ENCODE results near the gene PIGU.

Gene PIGU

GRCh38 chr20:34579979-34580940 is 96.6 kb downstream of the PIGU start:
- no peak for DNase-seq (ENCODE audit: low read depth in 3 of 3, low spot score in 1 of 3)

- no peak for DNase-seq (ENCODE audit: low read depth in 3 of 3, low spot score in 1 of 3)
Observed at GRCh38 chr20:34579191-34579978, 97.5 kb downstream of the PIGU start.

- DNase-seq (ENCODE audit: low read depth in 3 of 3, low spot score in 1 of 3) = no peak
Observed at GRCh38 chr20:34578521-34578920, 98.4 kb downstream of the PIGU start.

- DNase-seq (ENCODE audit: low read depth in 3 of 3, low spot score in 1 of 3) = no peak
Observed at GRCh38 chr20:34578025-34578424, 98.9 kb downstream of the PIGU start.

- DNase-seq (ENCODE audit: low read depth in 3 of 3, low spot score in 1 of 3) = no peak
Observed at GRCh38 chr20:34577061-34577460, 99.8 kb downstream of the PIGU start.

GRCh38 chr20:34575756-34576155 is 101.1 kb downstream of the PIGU start:
- no peak for DNase-seq (ENCODE audit: low read depth in 3 of 3, low spot score in 1 of 3)

- DNase-seq (ENCODE audit: low read depth in 3 of 3, low spot score in 1 of 3) = no peak
Observed at GRCh38 chr20:34575271-34575670, 101.6 kb downstream of the PIGU start.

GRCh38 chr20:34574861-34575260 is 102.0 kb downstream of the PIGU start:
- no peak for DNase-seq (ENCODE audit: low read depth in 3 of 3, low spot score in 1 of 3)

- DNase-seq (ENCODE audit: low read depth in 3 of 3, low spot score in 1 of 3) = no peak
Observed at GRCh38 chr20:34574426-34574825, 102.5 kb downstream of the PIGU start.

- DNase-seq (ENCODE audit: low read depth in 3 of 3, low spot score in 1 of 3) = no peak
Observed at GRCh38 chr20:34573541-34574300, 103.2 kb downstream of the PIGU start.

GRCh38 chr20:34571753-34572152 is 105.1 kb downstream of the PIGU start:
- no peak for DNase-seq (ENCODE audit: low read depth in 3 of 3, low spot score in 1 of 3)

- no peak for DNase-seq (ENCODE audit: low read depth in 3 of 3, low spot score in 1 of 3)
Observed at GRCh38 chr20:34570859-34571306, 106.0 kb downstream of the PIGU start.

- DNase-seq (ENCODE audit: low read depth in 3 of 3, low spot score in 1 of 3) = no peak
Observed at GRCh38 chr20:34569598-34569997, 107.3 kb downstream of the PIGU start.

GRCh38 chr20:34567892-34568865 is 108.7 kb downstream of the PIGU start:
- DNase-seq (ENCODE audit: low read depth in 3 of 3, low spot score in 1 of 3) = no peak

- no peak for DNase-seq (ENCODE audit: low read depth in 3 of 3, low spot score in 1 of 3)
Observed at GRCh38 chr20:34566978-34567891, 109.7 kb downstream of the PIGU start.

GRCh38 chr20:34564833-34565232 is 112.1 kb downstream of the PIGU start:
- no peak for DNase-seq (ENCODE audit: low read depth in 3 of 3, low spot score in 1 of 3)

GRCh38 chr20:34562641-34563040 is 114.3 kb downstream of the PIGU start:
- no peak for DNase-seq (ENCODE audit: low read depth in 3 of 3, low spot score in 1 of 3)

GRCh38 chr20:34561661-34562060 is 115.2 kb downstream of the PIGU start:
- no peak for DNase-seq (ENCODE audit: low read depth in 3 of 3, low spot score in 1 of 3)

GRCh38 chr20:34560614-34561013 is 116.3 kb downstream of the PIGU start:
- no peak for DNase-seq (ENCODE audit: low read depth in 3 of 3, low spot score in 1 of 3)

Data from stimulated activated CD4-positive, alpha-beta T cell treated with anti-CD3 and anti-CD28 coated beads, TNF-alpha, amount 100 ng/mL, for 1 hour (primary cell).